NCI-H1694 treated with DMSO at 0.1 percent for 48 hours (cell line): Measurements from ENCODE around the gene EYS.
"Not testable (repeated sequence)": the region's sequence is repeated elsewhere in the genome, so short reads cannot be mapped to it uniquely, and the experiment has no call there.

Source experiments
- DNase-seq: peaks from one replicate; lab custom pipeline; 2025; lab: John Stamatoyannopoulos, UW

The EYS gene

DNA sequence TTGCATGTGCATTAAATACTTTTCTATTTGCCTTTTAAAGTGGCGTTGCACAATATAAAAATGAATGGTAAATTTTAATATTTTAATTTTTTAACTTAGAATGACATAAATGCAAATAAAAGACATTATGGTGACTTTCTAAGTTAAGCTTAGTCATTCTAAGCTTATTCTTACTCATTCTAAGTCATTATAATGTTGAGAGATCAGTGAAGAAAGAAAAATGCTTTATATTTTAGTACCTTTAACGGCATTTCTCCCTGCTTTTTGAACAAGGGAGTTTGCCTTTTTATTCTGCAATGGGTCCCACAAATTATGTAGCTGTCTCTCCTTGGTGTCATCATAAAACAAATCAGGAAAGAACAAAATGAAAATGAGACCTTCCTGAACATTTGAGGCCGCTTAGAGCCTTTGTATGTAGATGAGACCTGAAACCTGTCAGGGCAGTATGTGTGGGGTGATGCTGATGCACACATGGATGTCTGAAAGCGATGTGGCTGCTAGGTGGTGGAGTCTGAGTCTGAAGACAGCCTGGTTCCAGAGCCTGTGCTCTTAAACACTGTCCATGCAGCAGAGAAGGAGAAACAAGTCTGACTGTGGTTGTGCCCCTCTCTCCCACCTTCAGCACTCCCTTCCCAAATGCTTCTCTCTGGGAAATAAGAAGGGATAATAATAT is 1913.4 kb downstream of the EYS start:
- DNase-seq, result no peak

DNA sequence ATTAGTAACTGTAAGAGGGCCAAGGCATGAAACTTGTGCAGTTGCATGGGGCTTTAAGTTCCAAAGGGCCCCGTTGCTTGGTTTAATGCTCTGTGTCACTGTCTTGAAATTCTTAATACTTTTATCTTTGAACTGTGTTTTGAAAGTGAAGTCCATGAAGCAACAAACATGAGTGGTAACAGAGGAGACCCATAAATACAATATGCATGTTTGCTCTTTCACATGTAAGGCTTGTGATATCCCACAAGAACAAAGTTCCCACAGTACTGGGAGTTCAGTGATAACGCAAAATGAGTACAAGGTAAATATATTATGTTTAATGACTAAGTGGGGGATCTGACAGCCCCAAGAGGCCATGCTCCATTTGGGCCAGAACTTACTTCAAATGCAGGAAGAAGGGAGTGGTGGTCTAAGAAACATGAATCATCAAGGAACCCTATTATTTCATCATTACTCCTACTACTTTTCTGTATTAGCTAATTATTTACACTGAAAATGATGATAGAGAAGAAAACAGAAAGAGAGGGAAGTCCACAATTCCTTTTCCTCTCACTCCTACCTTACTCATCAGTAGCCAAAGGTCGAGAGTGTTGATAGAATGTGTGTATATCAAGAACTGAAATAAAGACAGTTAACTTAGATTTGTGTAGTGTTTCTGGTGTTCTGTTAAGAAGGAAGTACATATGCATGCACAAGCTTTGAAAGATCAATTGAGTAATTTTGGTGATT is 1914.1 kb downstream of the EYS start:
- DNase-seq, result no peak

DNA sequence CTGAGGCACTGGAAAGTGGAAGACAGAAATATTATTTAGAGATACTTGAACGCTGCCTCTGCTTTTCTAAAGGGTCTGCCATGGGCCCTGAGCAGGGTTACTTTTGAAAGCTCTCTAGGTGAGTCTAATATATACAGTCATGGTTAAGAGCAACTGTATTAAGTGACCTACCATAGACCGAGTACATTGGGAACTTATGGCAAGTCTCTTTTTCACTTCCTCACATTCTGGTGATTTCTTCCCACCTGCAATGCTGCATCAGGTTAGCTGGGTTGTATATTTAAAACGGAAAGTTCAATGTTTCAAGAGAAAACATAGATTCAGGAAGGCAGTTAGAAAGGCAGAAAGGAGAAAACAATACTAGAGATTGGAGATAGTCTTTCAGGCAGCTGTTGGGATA is 1916.7 kb downstream of the EYS start:
- no peak for DNase-seq

DNA sequence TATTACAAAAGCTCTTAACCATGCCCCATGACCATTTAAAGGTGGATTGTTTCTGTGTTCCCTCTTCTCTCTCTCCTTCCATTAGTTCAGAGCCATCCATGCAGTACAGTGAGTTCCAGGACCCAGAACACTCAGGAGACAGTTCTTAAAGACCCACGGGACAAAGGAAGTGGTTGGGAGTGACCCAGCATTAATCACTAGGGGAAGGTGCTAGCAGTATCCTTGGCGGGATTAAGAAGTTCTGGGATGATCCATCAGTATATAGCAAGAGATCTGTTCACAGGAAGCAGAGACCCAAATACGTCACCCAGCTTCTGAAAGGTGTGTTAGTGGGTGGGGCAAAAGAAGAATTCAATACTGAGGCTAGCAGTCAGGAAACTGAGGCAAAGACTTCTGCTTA is 1917.3 kb downstream of the EYS start:
- no peak for DNase-seq

DNA sequence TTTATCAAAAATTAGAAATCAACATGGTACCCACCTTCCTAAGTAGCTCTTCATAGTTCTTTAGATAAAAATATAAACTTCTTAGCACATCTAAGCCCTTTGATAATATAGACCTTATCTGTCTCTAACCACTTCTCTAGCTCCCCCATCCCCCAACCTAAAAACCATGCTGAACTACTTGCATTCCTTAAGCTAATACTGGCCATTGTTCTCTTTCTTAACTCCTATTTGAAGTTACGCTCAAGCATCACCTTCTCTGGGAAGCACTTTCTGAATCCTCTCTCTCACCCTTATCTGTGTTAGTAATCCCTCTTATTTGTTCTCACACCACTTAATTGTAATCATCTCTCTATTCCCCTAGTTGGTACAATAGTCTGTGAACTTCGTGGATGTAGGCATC is 1918.5 kb downstream of the EYS start:
- DNase-seq, result no peak

DNA sequence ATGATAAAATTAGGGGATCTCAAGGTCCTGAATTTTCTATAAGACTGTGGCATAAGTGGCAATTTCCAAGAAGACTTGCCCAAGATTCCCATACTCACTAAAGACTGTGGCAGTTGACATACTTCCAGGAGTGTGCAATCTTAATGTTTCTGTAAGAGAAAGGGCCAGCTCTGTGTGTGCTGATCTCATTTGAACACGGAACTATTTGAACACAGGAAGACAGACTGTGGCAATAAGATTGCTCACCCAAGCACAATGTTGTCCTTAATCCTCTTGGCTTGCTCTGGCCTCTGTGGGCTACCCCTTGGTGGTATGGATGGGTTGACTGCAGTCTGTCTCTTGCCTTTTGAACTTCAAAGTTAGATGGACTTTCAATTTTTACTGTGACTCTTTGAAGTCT is 1920.0 kb downstream of the EYS start:
- no peak for DNase-seq

DNA sequence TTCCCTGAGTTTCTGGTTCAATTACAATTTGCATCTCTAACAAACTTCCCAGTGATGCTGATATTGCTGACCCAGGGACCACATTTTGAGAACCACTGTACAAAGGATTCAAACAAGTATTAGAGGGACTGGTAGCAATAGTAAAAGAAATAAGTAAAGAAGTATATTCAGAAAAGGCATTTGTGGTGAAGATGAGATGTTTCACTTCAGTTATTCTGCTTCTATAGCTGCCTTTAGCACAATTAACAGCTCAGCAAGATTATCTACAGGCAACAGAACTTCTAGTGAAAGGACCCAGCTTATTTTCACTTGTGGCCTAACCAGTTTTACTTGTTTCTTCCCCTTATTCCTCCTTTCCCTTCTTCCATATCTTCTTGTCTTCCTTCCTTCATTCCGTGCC is 1922.0 kb downstream of the EYS start:
- no peak for DNase-seq

DNA sequence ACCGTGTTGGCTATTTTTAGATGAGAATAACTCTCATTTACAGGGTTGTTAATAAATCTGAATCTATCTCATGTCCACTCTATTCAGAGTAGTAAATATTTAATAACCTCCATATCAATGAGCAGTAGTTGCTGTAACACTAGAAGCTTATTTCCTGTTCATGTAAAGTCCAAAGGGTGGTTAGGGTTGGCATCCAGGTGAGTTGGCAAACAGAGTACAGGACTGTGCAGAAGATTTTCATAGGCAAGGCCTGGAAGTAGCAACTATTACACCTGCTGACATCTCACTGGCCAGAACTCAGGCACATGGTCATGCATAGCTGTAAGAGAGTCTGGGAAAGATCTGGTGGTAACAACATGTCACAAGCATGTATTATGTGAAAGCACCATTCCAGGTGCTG is 1923.9 kb downstream of the EYS start:
- no peak for DNase-seq

DNA sequence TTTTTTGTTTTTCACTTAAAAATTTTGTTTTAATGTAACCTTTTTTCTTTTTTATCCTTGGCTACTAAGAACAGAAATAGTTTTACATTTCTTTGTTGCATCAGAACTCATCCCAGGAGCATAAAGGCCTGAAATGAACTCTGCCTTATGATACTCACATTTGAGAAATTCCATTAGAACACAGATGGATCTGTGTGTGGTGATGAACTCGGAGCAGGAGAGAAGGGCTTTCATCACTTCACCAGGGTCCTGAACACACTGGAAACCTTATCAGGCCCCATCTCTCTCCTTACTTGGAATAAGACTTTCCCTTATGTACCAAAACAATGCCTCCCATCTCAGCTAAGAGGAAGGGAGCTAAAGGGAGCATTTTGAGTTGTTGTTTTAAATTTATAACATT is 1932.1 kb downstream of the EYS start:
- no peak for DNase-seq

DNA sequence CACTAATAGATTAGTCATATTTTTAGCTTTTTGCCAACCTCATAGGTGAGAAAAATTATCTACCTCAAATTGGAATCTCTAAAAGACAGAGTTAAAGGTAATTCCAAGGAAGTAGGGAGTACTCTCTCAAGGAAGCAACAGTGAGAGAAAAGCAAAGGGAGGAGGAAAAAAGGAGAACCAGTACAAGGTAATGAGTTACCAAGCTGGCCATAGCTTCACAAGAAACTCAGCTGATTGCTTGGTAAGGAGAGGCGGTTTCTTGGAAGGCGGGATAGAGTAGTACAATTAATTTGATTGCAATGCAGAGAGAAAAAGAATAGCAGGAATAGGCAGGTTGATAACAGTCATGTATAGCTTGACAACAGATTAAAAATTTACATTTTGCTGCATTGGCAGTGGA is 1933.8 kb downstream of the EYS start:
- DNase-seq, result no peak

DNA sequence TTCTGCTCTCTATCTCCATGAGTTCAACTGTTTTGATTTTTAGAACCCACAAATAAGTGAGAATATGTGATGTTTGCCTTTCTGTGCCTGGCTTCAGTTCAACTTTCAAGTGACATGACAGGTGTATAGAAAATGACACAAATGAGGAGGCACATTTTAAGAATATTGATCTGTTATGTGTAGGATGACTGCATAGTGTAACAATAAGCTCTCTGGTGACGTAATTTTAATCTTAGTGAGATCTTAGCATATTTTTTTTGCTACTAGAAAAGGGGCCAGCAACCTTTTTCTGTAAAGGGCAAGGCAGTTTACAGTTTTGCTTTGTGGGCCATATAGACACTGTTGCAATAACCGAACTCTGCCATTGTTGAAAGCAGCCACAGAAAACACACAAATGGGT is 1941.2 kb downstream of the EYS start:
- DNase-seq, result no peak

DNA sequence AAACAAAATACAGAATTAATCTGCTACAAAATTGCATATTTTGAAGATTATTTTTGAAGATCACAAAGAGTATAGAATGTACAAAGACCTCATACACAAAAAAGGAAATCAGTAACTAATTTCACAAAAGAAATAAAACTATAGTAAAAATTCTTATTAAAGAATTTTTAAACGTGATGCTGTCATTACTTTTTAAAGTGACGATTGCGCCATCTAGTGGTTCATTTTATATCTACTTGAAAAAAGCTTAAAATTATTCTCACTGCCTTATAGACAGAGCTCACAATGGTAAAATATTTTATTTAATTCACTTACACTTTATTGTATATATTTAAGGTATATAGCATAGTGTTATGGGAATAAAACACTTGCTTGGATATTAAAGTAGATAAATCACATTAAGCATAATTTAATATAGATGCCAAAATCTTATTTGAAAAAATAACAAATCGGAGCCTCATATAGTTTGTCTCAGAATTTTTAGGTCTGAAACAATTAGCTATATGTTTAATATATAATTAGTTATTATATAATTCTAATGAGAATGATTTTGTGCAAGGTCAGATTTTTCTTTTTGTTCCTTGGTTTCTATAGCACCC is 1942.6 kb downstream of the EYS start:
- DNase-seq, result peak; percentile 39

DNA sequence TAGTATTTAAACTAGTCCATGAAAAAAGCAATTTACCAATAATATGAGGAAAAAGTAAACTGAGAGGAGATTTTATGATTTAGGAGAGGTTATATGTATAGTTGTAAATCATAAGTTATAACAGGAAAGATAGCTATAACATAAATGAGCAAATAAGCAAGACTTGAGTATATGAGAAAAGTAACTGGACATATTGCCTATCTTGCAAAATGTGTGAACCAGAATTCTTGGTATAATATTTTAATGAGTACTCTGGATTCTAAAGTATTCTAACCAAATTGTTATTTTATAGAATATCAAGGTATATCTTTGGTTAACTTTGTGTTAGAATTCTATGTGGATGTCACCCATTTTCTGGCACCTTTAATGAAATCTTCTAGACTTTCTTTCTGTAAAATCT is 1946.8 kb downstream of the EYS start:
- no peak for DNase-seq

DNA sequence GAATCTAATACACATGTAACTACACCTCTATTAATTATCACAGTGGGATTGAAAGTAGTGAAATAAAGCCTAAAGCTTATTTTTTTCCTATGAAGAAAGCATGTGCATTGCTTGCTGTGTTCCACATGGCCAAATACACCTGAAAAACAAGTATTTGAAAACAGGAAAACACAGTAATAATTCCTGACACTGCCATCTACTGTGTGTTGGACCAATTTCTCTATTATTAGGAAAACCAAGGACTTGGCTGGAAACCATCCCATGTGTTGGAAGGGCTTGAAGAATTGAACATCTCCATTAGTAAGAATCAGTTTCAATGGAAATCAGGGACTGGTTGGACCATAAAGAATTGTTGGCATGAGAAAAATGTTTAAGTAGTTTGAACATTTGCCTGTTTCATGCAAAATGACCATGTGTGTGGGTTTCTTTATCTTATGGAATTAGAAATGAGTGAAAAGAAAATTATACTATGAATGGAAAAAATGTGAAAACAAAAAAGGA is 1947.4 kb downstream of the EYS start:
- no peak for DNase-seq

DNA sequence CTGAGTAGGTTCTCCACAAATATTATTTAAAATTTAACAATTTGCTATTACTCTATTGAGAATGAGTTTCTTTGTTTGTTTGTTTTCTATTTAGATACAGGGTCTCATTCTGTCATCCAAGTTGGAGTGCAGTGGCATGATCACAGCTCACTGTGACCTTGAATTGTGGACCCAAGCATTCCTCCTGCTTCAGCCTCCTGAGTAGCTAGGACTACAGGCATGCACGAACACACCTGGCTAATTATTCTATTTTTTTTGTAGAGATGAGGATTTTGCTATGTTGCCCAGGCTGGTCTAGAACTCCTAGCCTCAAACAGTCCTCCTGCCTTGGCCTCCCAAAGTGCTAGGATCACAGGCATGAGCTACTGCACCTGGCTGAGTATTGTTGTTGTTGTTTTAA is 1949.2 kb downstream of the EYS start:
- DNase-seq, result no peak

DNA sequence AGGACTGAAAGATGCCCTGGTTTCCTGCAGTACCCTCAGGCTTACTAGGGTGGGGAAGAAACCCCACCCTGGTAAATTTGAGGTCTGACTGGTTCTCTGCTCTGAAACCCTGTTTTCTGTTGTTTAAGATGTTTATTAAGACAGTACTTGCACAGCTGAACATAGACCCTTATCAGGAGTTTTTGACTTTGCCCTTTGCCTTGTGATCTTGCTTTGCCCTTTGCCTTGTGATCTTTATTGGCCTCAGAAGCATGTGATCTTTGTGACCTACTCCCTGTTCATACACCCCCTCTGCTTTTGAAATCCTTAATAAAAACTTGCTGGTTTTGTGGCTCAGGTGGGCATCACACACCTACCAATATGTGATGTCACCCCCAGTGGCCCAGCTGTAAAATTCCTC is 1949.8 kb downstream of the EYS start:
- DNase-seq, result not testable (repeated sequence)

DNA sequence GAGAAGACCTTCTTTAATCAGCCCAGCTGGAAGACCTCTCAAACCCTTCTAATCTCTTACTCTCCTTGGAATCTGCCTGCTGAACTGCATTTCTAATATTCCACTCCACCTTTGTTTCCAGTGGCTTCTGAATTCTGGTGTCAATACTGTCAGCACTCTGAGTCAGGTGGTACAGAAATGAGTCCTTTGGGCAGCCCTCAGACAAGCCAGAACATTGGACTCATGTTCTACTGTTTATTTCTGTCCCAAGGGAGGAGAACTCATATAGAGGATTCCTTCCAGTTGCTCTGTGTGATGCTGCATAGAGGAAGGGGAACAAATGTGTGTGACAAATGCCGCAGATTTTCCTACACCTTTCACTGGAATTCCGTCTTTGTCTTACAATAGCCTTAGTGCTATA is 1956.6 kb downstream of the EYS start:
- DNase-seq, result no peak

DNA sequence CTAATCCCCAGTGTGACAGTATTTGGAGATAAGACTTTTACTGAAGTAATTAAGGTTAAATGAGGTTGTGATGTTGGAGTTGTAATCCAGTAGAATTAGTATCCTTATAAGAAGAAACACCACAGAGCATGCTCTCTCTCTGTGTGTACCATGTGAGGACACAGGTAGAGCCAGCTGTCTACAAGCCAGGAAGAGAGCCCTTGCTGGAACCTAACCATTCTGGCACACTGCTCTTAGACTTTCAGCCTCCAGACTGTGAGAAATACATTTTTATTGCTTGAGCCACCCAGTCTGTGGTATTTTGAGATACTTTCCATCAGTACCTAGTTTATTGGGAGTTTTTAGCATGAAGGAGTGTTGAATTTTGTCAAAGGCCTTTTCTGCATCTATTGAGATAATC is 1961.2 kb downstream of the EYS start:
- DNase-seq, result no peak

DNA sequence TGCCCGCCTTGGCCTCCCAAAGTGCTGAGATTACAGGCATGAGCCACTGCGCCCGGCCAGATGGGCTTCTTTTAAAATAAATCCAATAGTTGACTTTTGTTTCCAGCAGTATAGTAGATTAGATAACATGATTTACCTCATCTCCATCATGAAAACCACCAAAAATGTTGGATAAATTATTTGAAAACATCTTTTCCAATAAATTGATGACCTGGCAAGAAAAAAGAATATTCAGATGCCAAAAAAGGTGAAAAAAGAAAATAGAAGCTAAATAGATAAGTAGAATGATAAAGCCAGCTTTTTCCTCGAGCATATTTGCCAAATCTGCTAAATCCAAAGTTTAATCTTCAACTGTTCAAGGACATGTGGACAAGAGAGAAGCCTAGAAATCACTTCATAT is 1962.2 kb downstream of the EYS start:
- DNase-seq, result no peak

DNA sequence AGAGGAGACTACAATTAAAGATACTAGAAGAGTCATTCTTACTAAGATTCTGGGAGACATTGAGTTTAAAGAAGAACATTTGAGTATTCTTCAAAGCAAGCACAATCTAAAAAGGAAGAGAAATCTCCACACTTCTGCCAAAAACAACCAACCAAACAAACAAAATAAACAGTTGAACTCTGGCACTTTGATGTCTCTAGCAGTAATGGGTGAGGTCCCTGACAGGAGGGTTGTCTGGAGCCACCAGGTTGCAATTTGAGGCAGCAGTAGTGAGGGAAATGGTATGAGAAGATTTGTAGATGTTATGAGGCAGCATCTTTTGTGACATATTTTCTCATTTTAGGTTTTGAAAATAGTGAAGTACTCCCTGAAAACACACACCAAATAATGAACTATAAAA is 1963.3 kb downstream of the EYS start:
- no peak for DNase-seq

DNA sequence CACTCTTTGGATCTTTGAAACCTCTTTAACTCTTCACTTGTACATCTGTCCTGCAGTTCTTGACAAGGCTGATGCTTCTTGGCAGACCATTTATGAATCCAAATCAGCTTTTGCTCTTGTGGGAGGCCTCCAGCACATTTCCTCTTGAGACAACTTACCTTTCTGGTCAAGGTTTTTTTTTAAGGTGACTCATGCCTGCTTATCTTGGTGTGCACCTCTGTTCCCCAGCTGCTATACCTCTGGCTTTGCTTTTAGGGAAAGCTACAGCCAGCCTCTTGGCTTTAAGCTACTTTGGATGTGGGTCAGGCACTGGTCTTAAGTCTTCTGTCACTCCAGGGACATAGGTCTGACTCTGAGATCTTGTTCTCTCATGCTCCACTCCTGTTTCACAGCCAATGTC is 1965.0 kb downstream of the EYS start:
- DNase-seq, result no peak

DNA sequence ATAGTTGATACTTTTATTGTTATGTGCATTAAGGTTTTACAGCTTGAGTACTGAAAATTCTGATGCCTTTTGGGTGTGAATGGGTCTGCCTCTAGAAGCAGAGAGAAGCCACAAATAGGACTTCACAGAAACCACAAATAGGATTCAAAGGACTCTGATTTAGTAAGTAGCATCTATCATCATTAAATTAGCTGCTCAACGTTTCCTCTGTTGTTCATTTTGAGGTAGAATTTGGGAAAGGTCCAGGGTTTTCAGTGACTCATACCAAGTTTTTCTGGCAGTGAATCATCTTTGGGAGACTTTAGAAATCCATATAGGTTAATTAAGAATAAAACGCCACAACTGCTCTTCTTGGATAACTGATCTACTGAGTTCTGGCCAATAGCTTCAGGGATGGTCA is 1966.3 kb downstream of the EYS start:
- no peak for DNase-seq

DNA sequence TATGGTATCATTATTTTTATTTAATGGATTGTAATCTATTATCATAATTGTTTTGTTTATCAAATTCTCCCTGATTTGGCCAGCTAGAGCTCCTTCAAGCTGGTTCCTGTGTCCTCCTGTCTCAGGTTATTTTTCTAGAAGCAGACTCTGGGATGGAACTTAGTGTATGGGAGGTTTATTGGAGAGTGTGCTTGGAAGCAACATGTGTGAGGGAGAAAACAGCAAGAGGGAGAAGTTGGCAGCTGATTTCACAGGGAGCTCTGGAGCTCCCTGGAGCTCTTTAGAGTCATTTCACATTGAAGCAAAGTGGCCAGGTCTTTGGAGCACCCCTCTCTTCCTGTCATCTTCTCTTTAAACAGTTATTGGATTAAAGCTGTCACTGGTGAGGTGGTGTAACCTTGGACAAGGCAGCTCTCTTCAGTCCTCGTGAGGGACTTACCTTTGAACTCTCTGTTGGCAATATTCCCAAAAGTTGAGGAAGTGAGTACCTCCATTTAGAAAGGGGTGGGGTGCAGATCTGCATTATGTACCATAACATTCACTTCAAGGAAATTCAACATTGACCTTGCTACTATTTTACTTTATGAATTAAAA is 1967.8 kb downstream of the EYS start:
- DNase-seq, result no peak
